Measurements from ENCODE around the gene MYF5.

MYF5 gene

DNA sequence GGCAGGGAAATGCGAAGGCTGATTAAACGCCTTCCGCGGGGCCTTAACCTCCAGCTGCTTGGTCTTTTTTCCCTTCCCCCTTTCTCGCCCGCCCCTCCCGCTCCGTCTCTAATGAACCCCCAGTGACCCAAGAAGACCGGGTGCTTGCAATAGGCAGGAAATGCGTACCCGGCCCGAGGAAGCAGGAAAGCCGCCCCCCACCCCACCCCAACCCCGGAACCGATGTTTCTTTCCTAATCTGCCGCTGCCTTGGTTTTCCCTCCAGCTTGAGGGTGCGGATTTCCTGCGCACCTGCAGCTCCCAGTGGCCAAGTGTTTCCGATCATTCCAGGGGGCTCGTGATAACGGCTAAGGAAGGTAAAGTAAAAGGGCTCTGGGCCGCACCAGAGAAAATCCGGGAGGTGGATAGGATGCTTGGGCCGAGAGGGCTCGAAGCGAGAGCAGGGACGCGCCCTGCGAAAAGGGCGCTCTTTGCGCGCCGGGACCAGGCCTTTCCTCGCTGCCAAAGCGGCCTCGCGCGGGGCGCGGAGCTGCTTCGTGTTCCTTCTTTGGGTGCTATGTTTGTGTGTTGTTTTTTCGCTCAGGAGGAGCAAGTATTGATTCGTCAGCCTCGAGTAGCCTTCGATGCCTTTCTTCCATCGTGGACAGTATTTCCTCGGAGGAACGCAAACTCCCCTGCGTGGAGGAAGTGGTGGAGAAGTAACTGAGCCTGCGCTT, 8.3 kb upstream of the MYF5 start:
- DNase-seq, result no peak

DNA sequence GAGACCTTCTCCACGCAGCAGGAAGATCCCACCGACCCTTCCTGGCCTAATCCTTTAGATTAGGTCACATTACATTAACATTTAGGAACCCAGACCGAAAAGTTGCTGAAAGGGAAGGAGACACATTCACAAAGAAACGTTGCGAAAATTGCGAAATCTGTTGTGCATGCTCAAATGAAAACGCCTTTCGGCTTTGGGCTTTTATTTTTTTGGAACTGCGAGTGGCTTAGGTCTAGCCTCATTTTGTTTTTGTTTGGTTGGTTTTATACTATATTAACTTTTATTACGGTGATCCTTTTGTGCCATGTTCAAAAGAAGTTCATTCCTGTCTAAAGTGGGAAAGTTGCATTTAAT, 7.8 kb upstream of the MYF5 start:
- no peak for DNase-seq

DNA sequence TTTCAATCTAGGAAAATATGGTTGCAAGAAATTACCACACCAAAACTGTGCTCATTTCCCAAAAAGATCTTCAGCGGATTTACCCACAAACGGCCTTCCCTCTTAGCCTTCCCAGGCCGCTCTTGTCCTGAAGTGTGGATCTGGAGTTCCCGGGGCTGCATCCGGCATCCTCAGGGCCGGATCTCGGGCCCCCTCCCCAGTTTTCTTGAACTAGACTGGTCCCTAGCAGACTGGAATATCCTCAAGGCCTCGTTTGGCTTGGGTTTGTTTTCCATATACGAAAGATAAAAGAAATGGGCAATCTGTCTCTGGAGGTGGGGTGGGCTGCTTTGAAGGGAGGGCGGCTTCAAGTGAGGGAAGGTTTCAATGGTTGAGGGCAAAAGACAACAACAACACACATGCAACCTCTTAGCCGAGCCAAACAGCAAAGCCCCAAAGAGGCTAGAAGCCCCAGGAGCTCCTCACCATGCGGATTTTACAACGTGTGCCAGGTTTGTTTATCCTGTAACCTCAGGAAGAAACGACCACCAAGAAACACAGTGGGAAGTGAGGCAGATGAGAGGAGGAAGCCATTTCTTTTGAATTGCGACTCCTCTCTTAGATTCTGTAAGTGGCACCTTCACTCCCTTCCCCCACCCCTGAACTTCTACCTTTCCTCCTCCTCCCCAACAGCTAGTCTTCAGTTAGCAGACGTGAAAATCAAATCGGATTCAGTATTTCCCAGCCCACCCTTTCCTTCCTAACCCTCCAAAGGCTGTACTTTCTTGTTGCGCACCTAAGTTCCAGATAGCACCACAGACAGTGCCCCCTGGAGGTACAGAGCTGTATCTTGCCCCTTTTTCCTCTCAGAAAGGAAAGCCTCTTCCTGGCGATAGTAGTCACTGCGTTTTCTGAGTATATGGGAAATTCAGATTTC, 6.6 kb upstream of the MYF5 start:
- DNase-seq, result no peak

- no peak for DNase-seq
Measured at GRCh38 chr12:80710727-80711449, 5.8 kb upstream of the MYF5 start.

GRCh38 chr12:80711866-80712265, 4.8 kb upstream of the MYF5 start:
- no peak for DNase-seq

DNA sequence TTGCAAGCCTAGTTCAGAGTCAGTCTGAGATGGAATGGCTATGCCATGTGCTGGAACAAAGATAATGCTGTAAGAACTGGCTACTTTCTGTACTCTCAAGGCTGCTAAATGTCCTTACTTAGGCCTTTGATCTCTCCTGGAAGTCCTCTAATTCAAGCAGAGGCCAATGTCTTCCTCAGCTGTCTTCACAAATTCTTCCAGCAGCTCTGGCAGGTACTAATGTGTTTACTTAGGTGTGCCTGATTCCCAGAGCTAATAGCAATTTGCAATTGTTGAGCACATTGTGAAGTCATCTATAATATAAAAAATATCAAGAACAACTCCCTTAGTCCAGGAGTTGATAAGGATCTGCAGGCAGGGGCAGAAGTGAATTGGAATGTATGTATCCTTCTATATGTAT, 3.8 kb upstream of the MYF5 start:
- DNase-seq, result no peak

DNA sequence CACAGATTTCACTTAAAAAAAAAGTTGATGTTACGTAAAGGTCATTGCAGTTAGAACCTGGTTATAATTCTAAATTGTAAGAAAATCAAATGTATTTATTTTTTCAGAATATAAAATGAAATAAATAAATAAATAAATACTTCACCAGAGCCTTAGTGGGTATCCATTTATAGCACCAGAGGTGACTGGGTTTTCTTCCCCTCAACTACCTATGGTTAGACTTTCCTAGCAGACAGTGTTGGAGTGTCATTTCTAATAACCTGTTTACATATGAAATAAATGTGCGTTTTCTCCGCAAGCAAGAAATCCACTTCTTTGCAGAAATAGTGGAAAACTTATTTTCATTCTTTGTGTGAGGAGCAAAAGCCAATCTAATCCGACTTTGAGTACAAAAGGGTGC, 3.3 kb upstream of the MYF5 start:
- no peak for DNase-seq

DNA sequence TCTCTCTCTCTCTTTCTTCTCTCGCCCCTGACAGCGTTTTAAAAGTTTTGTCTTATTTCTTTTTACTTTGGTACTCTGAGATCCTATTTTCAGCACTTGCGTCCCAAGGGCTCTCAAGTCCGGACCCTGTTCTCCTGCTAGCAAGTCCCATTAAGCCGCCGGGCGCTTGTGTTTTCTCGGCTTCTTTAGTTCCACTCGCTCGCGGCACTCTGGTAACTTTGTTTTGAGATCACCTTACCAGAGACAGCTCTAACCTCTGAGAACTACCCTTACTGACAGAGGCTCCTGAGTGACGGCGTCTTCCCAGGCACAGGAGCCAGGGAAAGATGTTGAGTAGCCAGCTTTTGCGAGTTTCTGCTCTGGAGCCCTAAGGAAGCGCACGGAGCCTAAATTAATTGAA, 2.7 kb upstream of the MYF5 start:
- DNase-seq, result no peak

DNA sequence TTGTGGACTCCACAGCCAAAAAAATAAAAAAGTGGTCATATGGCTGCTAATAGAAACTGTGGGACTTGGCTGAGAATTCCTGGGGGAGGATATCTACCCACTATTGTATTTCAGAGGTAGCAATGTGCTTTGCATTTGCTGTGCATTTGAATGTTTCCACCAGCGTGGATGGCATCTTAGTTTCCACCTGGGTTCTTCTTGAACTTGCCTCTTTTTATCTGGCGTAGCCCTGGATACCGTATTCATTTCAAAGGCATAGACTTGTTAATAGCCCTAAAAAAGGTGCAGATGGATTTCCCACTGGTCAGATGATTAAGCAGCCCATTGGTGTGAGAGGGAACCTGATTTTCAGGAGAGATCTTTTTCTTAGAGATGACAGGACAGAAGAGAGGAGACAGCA, 1.9 kb upstream of the MYF5 start:
- DNase-seq, result no peak

GRCh38 chr12:80715713-80716249, 931 bp upstream of the MYF5 start:
- no peak for DNase-seq

DNA sequence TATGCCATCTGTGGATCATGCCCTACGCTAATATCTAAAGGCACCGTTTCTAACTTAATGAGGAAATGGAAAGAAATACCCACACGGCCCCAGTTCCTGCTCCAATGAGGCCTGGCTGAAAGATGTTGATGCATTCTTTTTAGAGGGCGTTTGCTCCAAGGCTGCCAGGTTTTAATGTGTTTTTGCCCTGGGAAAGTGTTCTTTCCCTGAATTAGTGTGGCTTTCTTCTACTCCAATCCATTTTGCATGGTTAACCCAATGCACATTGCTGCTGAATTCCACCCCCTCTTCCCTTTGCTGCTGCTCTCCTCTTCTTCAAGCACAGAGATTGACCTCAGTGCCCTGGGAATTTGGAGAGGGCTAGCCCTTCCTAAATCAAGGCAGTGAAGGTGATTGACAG, 1.1 kb downstream of the MYF5 start:
- no peak for DNase-seq

- DNase-seq, result no peak
Measured at GRCh38 chr12:80720516-80720915, 3.8 kb downstream of the MYF5 start.

GRCh38 chr12:80721326-80721725, 4.6 kb downstream of the MYF5 start:
- DNase-seq, result no peak

GRCh38 chr12:80745851-80746505, 29.3 kb downstream of the MYF5 start:
- DNase-seq, result no peak

DNA sequence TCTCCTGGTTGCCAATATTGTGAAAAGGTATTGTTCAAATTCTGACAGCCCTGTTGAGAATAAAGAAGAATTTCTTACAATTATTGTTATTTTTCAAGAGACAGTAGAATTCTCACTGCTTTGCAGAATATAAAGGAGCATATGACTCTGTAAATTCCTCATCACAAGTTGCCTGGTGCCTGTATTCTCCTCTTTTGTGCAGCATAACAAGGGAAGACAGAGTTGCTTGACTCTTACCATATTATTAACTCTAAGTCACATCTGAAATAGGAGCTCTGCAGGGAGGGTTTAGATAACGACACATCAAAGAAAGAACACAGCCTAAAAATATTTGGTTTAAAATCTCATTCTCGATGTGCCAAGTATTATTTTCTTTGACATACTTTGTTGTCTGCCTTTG, 31.1 kb downstream of the MYF5 start:
- DNase-seq, result no peak

- no peak for DNase-seq
Measured at GRCh38 chr12:80749456-80749855, 32.7 kb downstream of the MYF5 start.

- no peak for DNase-seq
Measured at GRCh38 chr12:80752464-80752863, 35.8 kb downstream of the MYF5 start.

DNA sequence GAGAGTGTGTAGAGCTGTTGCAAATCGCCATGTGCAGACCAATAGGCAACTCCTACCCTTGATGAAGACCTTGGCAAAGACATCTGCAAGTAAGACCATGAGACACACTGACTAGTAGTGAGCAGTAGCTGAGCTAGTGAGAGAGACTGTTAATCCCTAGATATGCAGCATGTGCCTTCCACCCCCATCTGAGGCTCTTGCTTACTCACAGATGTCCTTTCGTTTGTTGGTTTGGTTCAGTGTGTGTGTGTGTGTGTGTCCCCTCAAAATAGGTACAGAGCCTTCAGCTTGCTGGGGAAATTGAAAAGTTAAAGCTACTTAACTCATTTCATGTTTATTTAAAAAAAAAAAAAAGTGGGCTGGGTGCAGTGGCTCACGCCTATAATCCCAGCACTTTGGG, 37.6 kb downstream of the MYF5 start:
- no peak for DNase-seq

GRCh38 chr12:80756875-80757274, 40.2 kb downstream of the MYF5 start:
- DNase-seq, result no peak

GRCh38 chr12:80761838-80762237, 45.1 kb downstream of the MYF5 start:
- DNase-seq, result no peak

DNA sequence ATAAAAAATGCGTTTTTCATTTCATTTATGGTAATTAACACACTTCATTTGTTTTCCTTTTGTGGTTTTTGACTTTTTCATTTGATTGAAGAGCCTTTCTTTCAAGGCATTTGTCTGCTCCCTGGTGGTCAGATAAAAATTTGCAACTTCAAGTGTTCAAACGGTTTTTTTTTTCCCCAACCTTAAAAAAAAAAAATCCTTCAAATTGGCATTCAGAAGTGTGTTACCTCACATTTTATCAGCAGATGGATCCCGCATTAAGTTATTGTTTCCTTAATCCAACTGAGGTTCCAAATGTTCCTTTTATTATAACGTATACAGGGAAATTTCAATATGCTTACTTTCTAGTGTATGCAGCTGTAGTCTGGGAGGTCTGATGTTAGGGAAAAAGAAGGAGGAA, 47.2 kb downstream of the MYF5 start:
- DNase-seq, result no peak

DNA sequence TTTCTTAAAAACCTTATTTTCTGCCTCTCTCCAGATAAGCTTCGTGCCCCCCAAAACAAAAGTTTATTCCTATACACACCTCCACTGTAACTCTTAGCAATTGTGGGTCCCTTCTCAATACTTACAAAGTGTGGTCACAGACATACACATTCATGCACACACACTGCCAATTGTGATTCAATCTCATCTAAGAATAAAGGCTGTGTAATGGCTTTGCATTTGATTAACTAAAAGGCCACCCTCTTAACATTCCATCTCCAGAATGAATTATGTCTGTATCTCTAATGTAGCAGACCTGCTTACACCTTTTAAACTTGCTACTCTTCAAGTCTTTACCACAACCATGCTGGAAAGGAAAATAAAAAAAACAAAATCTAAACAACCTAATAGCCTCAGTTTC, 49.5 kb downstream of the MYF5 start:
- DNase-seq, result no peak

- no peak for DNase-seq
Measured at GRCh38 chr12:80766897-80767296, 50.2 kb downstream of the MYF5 start.
